ENCODE data around the gene ZNF337.

- no peak for TF ChIP-seq POLR2AphosphoS5 (IDR thresholded peaks at IDR 0.05; ENCODE audit: low read depth)
- TF ChIP-seq, protein P1, sequence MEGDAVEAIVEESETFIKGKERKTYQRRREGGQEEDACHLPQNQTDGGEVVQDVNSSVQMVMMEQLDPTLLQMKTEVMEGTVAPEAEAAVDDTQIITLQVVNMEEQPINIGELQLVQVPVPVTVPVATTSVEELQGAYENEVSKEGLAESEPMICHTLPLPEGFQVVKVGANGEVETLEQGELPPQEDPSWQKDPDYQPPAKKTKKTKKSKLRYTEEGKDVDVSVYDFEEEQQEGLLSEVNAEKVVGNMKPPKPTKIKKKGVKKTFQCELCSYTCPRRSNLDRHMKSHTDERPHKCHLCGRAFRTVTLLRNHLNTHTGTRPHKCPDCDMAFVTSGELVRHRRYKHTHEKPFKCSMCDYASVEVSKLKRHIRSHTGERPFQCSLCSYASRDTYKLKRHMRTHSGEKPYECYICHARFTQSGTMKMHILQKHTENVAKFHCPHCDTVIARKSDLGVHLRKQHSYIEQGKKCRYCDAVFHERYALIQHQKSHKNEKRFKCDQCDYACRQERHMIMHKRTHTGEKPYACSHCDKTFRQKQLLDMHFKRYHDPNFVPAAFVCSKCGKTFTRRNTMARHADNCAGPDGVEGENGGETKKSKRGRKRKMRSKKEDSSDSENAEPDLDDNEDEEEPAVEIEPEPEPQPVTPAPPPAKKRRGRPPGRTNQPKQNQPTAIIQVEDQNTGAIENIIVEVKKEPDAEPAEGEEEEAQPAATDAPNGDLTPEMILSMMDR (IDR thresholded peaks at IDR 0.05; ENCODE audit: insufficient read depth, low read length) = no peak
Measured at GRCh38 chr20:25626779-25627178, 69.9 kb downstream of the ZNF337 start.
